ENCODE data around the gene TM9SF1.

DNA sequence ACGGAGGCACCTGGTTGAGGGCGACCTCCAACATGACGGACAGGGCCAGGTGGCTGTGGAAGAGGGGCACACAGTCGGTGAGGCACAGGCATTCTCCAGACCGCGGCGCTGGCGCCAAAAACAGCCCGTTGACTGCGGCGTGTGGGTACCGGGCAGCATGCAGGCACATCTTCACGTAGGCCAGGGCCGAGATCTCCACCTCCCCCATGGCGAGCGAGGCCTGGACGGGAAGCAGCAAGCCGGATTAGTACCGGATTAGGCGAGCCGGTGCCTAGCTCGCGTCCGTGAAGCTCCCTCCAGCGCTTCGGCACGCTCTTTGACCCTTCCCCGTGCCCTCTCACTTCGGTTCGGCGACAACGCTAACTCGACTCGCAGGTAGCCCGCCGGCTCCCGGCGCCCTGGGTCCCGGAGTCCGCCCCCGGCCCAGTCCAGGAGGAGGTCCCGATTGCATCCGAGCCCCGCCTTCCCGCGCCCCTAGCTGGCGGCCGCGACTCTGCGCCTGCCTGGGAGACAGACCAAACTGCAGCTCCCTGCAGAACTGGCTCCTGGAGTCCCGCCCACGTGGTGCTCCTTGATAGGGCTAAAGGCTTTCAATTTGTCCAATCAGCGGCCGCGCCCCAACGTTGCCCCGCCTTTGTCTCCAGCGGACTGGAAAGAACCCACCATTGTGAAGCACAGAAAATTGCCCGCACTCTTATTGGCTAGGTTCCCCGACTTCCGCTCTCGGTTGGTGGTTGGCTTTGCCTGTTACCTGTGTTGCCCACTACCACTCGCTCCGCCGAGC is 54.0 kb downstream of the TM9SF1 start, which contains the start of gene EMC9:
- TF ChIP-seq POLR2A (IDR thresholded peaks at IDR 0.05) (no peak), POLR2AphosphoS5 (IDR thresholded peaks at IDR 0.05) (peak in 2 of 3 donors; percentile 9 to 45), EP300 (IDR thresholded peaks at IDR 0.05) (no peak)
- TF ChIP-seq, protein P1, sequence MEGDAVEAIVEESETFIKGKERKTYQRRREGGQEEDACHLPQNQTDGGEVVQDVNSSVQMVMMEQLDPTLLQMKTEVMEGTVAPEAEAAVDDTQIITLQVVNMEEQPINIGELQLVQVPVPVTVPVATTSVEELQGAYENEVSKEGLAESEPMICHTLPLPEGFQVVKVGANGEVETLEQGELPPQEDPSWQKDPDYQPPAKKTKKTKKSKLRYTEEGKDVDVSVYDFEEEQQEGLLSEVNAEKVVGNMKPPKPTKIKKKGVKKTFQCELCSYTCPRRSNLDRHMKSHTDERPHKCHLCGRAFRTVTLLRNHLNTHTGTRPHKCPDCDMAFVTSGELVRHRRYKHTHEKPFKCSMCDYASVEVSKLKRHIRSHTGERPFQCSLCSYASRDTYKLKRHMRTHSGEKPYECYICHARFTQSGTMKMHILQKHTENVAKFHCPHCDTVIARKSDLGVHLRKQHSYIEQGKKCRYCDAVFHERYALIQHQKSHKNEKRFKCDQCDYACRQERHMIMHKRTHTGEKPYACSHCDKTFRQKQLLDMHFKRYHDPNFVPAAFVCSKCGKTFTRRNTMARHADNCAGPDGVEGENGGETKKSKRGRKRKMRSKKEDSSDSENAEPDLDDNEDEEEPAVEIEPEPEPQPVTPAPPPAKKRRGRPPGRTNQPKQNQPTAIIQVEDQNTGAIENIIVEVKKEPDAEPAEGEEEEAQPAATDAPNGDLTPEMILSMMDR (IDR thresholded peaks at IDR 0.05): peak; percentile 54 to 78

All from suprapubic skin (tissue), 4 donors.